Measurements from ENCODE around the gene GTF2A2.

DNA sequence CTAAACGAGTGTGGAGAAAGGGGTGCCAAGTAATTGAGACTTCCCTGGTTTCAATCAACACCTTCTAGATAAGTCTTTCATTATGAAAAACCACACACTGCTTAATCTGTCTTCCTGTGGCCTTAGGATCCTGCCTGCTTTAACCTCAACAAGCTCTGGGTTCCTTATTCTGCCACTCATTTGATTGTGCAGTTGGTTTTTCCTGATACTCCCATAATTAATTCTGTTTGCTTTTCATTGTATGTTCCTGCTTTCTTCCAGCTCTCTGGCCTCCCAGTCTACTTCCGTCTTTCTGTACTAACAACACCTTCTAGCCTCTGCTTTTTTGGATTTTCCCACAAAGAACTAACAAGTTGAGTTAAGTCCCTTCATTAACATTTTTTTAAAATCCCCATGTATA is 66.0 kb downstream of the GTF2A2 start:
- TF ChIP-seq, protein P1, sequence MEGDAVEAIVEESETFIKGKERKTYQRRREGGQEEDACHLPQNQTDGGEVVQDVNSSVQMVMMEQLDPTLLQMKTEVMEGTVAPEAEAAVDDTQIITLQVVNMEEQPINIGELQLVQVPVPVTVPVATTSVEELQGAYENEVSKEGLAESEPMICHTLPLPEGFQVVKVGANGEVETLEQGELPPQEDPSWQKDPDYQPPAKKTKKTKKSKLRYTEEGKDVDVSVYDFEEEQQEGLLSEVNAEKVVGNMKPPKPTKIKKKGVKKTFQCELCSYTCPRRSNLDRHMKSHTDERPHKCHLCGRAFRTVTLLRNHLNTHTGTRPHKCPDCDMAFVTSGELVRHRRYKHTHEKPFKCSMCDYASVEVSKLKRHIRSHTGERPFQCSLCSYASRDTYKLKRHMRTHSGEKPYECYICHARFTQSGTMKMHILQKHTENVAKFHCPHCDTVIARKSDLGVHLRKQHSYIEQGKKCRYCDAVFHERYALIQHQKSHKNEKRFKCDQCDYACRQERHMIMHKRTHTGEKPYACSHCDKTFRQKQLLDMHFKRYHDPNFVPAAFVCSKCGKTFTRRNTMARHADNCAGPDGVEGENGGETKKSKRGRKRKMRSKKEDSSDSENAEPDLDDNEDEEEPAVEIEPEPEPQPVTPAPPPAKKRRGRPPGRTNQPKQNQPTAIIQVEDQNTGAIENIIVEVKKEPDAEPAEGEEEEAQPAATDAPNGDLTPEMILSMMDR (IDR thresholded peaks at IDR 0.05), result no peak
- no peak for TF ChIP-seq POLR2AphosphoS5 (IDR thresholded peaks at IDR 0.05)
- no peak for TF ChIP-seq POLR2A (IDR thresholded peaks at IDR 0.05)
